GM19328 (cell line): ENCODE results near the gene ONECUT2.

Experiments
- ATAC-seq: cut with Tn5 transposase; IDR thresholded peaks from one replicate; pipeline ENCODE4 v1.9.1; 2021; ENCODE audit warnings: mild to moderate bottlenecking, moderate library complexity; ENCODE audit not compliant: unreplicated experiment

The ONECUT2 gene

DNA sequence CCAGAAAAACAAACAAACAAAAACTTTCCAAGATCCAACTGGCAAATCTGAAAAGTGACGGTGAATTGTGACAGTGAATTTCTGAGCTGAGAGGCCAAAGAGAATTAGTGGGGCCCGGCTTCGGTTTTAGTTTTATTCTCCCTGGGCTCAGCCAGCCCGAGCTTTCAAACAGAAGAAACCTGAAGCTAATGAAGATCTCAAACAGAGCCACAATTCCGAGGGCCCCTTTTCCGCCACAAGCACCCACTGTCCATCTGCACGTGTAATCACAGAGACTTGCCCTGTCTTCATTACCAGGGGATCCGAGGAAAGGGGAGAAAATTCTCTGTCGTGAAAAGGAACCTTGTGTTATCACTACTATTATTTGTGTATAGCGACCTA is 4.2 kb upstream of the ONECUT2 start:
- ATAC-seq = no peak

DNA sequence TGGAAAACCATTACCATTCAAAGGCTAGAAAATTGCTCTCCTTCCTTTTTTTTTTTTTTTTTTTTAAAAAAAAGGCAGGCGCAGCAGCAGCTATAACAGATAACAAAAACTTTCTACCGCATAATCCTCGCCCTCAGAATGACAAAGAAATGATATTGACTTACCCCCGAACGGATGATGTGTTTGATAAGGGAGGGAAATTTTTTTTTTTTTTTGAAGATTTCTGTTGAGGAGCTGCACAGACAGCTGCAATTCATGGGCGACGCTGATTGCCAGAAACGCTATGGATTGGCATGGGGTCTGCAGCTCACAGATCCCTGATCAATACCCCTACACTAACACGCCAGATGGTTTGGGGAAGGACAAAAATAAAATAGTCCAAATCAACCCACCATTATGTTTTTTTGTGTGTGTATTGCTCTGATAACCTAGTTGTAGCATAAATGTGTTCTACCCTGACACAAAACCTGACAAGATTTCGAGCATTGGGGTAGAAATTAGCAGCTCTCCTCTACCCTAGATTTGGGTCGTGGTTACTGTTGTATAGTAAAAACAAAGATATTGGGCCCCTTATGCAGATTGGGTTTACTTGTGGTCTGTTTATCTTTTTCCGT is 3.6 kb upstream of the ONECUT2 start:
- ATAC-seq = no peak

DNA sequence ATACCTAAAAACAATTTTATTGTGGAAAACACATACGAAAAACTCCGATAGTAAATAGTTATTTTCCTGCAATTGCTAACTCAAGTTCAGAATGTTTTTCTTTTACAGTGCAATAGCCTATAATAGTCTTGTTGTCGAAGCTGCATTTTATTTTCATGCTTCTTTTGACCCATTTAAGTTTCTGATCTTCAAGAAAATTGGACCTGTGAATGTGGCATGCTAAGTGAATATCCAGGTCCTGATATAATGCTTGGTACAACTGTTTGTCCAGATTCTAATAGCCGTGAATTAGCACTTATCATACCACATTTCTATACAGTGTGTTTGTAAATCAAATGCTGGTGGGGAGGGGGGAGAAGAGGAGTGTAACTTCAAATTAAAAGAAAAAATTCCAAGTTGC is 3.0 kb upstream of the ONECUT2 start:
- ATAC-seq = no peak

DNA sequence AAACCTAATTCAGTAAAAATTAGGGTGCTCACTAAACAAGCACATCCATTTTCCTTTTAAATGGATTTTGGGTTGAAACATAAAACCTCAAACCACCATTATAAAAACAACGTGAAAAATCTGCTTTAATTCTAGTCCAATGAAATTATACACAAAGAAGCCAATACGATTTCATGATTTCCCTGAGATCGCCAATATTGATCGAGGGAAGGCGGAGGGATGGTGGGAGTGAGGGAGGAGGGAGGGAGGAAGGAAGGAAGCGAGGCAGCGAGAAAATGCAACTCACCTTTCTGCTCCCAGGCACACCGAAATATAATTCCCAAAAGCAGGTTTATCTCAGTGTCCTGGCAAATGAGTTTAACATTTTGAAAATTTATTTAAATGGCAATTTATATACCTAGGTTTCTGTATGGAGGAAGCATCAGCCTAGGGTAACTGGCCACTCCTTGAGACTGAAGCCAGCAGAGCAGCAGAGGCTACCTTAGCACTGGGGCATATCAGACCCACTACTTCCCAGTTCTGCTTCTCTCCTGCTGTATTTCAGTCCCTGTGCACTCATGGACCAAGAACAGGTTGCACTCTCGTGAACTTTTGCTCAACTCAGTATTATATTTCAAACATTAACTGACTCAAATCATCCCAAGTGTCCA is 2.3 kb upstream of the ONECUT2 start:
- no peak for ATAC-seq

DNA sequence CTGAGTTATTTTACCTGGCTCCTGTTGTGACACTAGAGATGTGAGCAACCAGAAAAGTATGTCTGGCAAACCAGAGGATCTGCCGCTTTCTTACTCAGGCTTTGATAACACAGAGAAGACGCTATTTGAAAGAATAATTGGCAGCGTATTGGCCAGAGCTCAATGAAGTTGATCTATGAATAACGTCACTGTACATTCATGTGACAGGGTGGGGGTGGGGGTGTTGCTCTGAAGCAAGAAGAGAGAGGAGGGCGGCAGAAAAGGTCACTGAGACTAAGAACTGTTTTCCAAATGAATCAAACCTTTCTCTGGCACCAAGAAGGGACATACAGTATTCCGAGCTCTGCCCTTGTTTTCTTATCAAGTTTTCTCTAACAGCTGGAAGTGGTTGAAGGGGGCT is 1.7 kb upstream of the ONECUT2 start:
- ATAC-seq = no peak

DNA sequence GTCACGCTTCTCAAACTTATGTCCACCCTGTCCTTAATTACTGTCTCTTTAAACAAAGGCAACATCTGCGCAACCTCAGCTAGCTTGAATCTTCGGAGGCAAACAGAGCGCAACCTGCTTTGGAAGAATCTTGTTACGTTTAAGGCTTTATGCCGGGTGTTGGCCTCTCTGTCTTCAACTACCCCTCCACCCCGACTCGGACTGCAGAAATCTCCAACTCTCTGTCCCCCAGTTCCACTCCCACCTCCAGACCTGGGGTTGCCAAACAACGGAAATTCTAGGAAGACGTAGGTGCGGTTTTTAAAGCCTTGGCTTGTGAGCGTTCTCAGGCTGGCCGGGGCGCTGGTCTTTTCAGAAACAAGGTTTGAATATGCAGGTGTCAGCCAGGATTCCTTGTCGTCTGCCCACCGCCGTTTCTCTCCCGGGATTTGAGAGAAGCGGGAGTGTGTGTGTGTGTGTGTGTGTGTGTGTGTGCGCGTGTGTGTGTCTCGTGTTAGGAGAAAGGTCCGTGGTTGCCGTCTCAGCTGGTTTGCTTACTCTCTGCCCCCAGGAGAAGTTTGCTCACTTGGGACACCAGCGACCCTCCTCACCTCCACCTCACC is 1.1 kb upstream of the ONECUT2 start:
- ATAC-seq = no peak

DNA sequence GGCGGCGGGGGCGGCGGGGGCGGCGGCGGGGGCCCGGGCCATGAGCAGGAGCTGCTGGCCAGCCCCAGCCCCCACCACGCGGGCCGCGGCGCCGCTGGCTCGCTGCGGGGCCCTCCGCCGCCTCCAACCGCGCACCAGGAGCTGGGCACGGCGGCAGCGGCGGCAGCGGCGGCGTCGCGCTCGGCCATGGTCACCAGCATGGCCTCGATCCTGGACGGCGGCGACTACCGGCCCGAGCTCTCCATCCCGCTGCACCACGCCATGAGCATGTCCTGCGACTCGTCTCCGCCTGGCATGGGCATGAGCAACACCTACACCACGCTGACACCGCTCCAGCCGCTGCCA is 644 bp downstream of the ONECUT2 start:
- ATAC-seq = no peak

DNA sequence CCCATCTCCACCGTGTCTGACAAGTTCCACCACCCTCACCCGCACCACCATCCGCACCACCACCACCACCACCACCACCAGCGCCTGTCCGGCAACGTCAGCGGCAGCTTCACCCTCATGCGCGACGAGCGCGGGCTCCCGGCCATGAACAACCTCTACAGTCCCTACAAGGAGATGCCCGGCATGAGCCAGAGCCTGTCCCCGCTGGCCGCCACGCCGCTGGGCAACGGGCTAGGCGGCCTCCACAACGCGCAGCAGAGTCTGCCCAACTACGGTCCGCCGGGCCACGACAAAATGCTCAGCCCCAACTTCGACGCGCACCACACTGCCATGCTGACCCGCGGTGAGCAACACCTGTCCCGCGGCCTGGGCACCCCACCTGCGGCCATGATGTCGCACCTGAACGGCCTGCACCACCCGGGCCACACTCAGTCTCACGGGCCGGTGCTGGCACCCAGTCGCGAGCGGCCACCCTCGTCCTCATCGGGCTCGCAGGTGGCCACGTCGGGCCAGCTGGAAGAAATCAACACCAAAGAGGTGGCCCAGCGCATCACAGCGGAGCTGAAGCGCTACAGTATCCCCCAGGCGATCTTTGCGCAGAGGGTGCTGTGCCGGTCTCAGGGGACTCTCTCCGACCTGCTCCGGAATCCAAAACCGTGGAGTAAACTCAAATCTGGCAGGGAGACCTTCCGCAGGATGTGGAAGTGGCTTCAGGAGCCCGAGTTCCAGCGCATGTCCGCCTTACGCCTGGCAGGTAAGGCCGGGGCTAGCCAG is 1.2 kb downstream of the ONECUT2 start:
- ATAC-seq = no peak

DNA sequence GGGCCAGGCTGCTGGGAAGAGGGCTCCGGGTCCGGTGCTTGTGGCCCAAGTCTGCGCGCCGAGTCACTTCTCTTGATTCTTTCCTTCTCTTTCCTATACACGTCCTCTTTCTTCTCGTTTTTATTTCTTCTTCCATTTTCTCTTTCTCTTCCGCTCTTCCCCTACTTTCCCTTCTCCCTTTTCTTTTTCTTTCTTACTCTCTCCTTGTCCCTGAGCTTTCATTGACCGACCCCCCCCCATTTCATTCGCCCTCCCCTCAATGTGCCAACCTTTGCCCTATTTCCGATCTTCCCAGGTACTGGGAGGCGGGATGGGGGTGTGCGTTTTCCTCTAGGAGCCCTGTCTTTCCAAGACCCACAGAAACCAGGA is 1.8 kb downstream of the ONECUT2 start:
- no peak for ATAC-seq

DNA sequence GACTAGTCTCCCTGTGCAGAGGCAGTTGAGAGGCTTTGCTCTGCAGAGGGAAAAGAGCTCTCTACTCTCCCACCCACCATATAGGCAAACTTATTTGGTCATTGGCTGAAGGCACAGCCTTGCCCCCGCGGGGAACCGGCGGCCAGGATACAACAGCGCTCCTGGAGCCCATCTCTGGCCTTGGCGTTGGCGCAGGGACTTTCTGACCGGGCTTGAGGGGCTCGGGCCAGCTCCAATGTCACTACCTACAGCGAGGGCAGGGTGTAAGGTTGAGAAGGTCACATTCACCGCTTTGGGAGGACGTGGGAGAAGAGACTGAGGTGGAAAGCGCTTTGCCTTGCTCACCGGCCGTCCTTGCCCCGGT is 2.2 kb downstream of the ONECUT2 start:
- no peak for ATAC-seq

DNA sequence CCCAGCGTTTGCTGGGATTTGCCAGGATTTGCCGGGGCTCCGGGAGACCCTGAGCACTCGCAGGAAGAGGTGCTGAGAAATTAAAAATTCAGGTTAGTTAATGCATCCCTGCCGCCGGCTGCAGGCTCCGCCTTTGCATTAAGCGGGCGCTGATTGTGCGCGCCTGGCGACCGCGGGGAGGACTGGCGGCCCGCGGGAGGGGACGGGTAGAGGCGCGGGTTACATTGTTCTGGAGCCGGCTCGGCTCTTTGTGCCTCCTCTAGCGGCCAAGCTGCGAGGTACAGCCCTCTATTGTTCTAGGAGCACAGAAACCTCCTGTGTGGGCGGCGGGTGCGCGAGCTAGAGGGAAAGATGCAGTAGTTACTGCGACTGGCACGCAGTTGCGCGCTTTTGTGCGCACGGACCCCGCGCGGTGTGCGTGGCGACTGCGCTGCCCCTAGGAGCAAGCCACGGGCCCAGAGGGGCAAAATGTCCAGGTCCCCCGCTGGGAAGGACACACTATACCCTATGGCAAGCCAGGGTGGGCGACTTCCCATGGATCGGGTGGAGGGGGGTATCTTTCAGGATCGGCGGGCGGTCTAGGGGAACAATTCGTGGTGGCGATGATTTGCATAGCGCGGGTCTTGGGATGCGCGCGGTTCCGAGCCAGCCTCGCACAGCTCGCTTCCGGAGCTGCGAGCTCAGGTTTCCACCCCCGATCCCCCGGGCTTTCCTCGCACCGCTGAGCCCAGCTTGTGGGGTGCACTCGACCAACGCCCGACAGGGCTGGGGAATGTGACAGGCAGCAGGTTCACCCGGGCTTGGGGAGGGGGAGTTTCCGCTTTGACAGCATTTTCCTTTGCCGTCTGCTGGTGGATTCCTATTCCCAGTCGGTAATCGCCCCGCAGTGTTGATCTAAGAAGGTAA is 2.8 kb downstream of the ONECUT2 start:
- ATAC-seq = no peak

DNA sequence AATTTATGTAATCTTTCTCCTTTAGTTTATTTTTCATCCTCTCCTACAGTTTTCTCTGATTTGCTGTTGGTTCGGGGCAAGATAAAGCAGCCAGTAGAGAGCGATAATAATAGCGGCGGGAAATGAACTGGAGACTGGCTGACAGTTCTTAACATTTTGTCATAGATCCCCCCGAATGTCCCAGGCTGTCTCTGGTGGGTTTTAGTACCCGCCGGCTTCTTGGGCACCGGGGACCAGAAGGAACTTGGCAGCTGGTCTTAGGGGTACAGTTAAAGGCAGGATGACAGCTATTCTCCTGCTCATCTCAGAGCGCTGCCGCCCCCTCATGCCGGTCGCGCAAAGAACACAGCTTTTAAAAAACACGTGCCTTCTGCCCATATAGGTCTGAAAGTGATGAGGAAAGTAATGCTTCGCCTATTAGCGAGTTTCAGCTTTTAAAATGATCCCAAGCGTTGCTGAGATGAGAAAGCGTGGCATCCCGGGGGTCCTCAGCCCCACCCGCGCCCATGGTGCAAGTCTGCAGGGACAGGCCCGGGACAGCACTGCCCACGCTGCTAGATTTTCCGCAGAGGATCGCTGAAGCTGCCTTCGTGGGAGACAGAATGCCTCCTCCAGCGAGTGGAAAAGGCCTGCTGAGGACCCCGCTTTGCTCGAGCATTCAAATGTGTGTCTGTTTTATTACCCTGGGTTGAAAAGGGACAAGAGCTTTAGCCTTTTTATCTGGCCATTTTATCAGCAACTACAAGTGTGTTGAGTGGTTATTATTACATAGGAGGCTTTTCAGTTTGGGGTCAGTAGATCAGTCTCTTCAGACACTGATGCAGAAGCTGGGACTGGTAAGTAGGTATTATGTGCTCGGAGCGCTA is 3.8 kb downstream of the ONECUT2 start:
- no peak for ATAC-seq

DNA sequence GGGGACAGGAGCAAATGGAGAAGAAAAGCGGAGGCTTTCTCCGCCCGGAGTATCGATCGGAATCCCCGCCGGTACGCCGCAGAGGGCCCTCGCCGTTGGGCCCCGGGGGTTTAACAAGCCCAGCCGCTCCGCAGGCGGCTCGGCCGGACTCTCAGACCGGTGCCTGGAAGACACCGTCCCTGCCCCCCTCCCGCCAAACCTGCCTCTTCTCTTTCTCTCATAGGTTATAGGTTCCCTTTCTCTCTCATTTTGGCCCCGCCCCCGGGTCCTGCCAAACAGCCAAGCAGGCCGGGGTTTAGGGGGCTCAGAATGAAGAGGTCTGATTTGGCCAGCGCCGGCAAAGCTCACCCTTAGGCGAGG is 4.4 kb downstream of the ONECUT2 start:
- no peak for ATAC-seq

DNA sequence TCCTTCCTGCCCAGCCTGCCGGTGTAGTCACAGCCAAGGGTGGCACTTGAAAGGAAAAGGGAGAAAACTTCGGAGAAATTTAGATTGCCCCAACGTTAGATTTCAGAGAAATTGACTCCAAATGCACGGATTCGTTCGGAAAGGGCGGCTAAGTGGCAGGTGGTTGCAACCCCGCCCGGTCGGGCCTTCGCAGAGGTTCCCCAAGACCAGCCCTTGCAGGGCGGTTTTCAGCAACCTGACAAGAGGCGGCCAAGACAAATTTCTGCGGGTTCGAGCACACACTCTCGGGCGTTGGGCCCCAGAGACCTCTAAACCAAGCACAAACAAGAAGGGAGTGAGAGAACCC is 4.8 kb downstream of the ONECUT2 start:
- ATAC-seq = no peak

DNA sequence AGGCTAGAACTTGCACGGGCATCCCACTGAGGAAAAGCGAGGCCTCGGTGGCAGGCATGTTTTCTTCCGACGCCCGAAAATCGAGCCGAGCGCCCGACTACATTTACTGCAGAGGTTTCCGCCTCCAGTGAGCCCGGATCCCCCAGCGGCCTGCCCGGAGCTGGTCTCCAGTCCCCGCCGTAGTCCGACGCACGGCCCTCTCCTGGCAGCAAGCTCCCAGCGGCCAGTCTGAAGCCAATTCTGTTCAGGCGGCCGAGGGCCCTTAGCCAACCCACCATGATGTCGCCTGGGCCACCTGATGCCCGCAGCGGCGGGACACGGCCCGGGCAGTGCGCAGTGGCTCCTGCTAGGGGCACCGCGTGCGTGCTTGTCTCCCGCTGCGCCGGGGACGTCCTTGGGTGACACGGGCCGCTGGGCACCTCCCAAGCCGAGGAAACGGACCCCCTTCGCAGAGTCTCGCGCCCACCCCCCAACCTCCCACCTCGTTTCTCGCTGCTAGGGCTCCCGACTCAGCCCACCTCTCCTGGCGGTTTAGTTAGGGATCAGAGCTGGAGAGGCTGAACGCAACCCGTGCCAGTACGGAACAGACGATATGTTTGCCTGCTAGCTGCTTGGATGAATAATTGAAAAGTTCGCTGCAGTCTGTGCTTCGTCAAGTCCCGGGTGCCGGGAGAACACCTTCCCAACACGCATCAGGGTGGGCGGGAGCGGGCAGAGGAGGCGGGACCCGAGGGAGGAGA is 5.3 kb downstream of the ONECUT2 start:
- no peak for ATAC-seq

DNA sequence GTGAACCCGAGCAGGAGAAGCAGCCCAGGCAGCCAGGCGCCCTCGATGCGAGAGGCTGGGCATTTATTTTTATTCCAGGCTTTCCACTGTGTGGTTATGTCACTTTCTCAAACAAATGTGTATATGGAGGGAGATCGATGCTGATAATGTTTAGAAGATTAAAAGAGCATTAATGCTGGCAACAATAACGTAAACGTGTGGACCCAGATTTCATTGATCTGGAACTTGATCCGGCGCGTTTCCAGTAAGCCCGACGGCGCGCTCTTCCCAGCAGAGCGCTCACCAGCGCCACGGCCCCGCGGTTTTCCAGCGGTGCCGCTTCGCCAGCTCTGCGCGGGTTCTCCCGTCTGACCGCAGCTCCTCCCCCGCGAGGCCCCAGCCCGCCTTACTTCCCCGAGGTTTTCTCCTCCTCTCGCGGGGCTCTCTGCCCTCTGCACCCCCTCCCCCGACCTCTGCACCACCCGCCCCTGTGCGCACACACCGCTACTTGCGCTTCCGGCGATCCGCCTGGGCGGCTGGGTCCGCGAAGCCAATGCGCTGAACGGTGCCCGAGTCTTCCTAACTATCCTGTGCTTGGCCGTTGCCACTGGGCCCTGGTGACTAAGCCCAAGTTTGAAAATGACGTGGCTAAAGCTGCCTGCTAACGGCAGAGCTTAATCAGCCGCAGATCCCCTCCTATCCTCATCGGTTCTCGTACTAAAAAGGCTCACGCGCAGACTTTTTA is 6.1 kb downstream of the ONECUT2 start:
- ATAC-seq = no peak

DNA sequence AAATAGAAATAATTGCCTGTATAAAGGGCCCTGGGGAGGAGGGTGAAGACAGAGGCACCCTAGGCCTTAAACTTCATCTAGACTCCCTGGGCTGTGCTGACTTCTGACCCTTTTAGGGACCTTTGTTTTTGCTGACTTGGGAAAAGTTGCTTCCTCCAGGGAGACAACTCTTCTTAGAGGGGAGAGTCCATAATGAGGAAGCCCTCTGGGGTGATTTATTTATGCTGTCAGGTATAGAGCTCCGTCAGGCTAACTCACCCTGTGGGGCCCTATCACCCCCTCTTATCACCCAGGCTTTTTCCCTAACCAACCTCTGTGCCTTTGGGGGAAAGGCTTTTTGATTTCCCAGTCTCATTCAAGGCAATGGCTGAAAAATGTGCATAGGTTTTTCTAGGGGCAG is 8.1 kb downstream of the ONECUT2 start:
- ATAC-seq = no peak

DNA sequence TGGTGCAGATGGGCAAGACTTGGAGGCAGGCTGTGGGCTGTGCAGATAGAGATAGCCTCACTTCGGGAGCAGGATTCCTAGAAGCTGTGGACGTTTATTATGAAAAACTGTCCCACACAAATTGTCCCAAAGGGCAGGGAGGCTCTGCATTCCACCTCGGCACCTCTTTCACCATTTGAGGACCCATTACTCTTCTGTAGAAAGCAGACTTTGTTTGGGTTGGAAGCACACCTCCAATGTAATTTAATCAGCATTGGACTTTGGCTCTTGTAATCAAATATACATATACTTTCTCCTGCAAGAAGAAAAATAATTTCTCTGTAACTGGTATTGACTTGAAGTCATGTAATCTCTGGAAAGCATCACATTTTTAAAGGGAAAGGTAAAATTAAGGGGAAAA is 8.5 kb downstream of the ONECUT2 start:
- ATAC-seq = no peak

DNA sequence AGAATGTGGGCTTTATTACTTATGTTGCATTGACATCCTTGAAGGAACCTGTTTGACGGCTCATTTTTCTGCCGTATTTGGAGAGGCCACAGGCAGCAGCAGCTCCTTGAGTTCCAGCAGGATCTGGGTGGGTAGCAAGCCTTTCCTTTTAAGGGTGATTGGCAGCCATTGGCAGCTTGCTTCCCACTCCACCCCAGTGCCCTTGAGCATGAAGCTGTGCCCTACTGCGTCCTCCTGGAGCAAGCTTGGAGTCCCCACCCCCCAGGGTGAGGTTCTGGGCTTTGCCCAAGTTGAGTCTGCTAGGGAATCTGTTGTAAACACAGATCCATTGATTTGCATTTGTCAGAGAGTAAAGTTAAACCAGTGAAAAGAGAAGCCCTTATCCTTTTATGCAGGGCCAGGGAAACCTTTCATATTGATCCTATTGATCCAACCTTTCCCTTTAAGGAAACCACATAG is 9.2 kb downstream of the ONECUT2 start:
- ATAC-seq = no peak
